Activated CD4-positive, alpha-beta T cell treated with anti-CD3 and anti-CD28 coated beads, Interleukin-2, amount 50 U/mL, for 1 hour (primary cell): Measurements from ENCODE around the gene SOX8.
"Not testable (repeated sequence)": the region's sequence is repeated elsewhere in the genome, so short reads cannot be mapped to it uniquely, and the experiment has no call there.

ENCODE experiments used
- DNase-seq: peaks from one replicate; pipeline ENCODE4 v3.0.0-alpha.2; 2020

The SOX8 gene

GRCh38 chr16:981695-982144, at the start of gene SOX8:
Gene SOX8 (plus strand): TSS chr16:981770. CDS start chr16:981923, 153 bp downstream.
- DNase-seq: no peak

GRCh38 chr16:932831-933330, 48.7 kb upstream of the SOX8 start:
- DNase-seq: no peak

- DNase-seq: no peak
Measured at GRCh38 chr16:933581-933980, 48.0 kb upstream of the SOX8 start.

GRCh38 chr16:934178-934577, 47.4 kb upstream of the SOX8 start:
- DNase-seq: no peak

GRCh38 chr16:935684-936083, 45.9 kb upstream of the SOX8 start:
- DNase-seq: no peak

- DNase-seq: no peak
Measured at GRCh38 chr16:937311-937710, 44.3 kb upstream of the SOX8 start.

- DNase-seq: no peak
Measured at GRCh38 chr16:937723-938122, 43.8 kb upstream of the SOX8 start.

- no peak for DNase-seq
Measured at GRCh38 chr16:938136-938535, 43.4 kb upstream of the SOX8 start.

GRCh38 chr16:938752-939151, 42.8 kb upstream of the SOX8 start:
- no peak for DNase-seq

- no peak for DNase-seq
Measured at GRCh38 chr16:939311-939710, 42.3 kb upstream of the SOX8 start.

GRCh38 chr16:939941-940340, 41.6 kb upstream of the SOX8 start:
- DNase-seq: no peak

- no peak for DNase-seq
Measured at GRCh38 chr16:942436-943060, 39.0 kb upstream of the SOX8 start.

GRCh38 chr16:943971-944370, 37.6 kb upstream of the SOX8 start:
- DNase-seq: no peak

- DNase-seq: no peak
Measured at GRCh38 chr16:945271-946047, 36.1 kb upstream of the SOX8 start.

- no peak for DNase-seq
Measured at GRCh38 chr16:946048-946395, 35.5 kb upstream of the SOX8 start.

- DNase-seq: no peak
Measured at GRCh38 chr16:947255-947921, 34.2 kb upstream of the SOX8 start.

- DNase-seq: not testable (repeated sequence)
Measured at GRCh38 chr16:947922-948303, 33.7 kb upstream of the SOX8 start.

GRCh38 chr16:948767-949166, 32.8 kb upstream of the SOX8 start:
- DNase-seq: not testable (repeated sequence)

- DNase-seq: not testable (repeated sequence)
Measured at GRCh38 chr16:950733-951573, 30.6 kb upstream of the SOX8 start.

GRCh38 chr16:951660-952301, 29.8 kb upstream of the SOX8 start:
- DNase-seq: no peak

- no peak for DNase-seq
Measured at GRCh38 chr16:952321-952720, 29.2 kb upstream of the SOX8 start.

- not testable (repeated sequence) for DNase-seq
Measured at GRCh38 chr16:953818-954217, 27.8 kb upstream of the SOX8 start.
